ENCODE data around the gene MRPL58.
"Not testable (repeated sequence)": the region's sequence is repeated elsewhere in the genome, so short reads cannot be mapped to it uniquely, and the experiment has no call there.

Gene MRPL58

DNA sequence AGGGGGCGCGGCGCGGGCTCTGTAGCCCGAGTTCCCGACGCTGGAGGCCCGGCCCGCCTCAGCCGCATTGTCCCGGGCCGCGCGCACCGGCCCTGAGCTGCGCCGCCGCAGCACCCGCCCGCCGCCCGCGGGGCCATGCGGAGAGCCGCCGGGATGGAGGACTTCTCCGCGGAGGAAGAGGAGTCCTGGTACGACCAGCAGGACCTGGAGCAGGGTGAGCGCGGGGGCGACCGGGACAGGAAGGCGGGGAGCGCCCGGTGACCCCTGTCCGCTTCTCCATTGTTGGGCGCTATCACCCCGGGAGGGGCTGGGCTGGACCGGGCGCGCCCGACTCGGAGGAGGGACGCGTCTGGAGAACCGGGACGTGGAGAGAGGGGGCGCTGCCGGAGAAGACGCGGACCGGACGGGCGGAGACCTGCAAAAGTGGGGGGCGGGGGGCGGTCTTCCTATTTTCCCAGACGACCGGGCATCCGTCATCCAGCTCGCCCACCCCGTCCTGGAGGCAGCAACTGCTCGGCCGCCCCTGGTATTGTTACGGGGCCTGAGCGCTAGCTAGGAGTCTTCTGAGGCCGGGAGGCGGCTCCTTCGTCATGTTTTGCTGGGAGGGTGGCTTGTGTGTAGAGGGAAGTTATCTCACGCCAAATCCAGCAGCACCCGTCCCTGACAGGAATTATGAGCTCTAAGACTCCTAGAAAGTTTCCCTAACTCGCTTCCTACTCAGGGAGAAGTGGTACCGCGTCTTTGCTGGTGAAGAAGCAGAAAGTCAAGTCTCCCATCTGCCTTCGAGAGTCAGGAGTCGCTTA lies 24.4 kb upstream of the MRPL58 start:
- peak; percentile 31 to 47 for DNase-seq

DNA sequence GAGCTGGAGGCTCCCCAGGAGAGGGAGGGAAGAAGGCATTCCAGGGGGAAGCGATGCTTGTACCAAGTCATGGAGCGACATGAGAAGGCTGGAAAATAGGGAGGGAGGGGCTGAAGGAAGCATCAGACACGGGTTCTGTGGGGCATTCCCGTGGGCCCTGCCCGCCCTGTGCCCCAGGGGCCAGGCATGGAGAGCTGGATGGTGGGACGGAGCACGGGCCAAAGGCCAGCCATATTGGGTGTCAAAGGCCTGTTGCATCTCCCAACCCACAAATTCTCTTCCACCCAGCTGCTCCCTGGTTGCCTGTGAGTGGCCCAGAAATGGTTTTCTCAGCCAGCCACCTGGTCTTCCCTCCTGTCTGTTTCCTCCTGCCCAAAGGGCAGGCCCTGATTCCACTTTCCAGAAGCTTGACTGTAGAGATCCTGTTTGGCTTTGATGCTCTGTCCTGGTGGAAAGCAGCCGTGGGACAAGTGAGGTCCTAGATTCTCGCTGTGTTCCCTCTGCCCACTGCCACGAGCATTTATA lies 21.8 kb upstream of the MRPL58 start:
- DNase-seq: no peak

DNA sequence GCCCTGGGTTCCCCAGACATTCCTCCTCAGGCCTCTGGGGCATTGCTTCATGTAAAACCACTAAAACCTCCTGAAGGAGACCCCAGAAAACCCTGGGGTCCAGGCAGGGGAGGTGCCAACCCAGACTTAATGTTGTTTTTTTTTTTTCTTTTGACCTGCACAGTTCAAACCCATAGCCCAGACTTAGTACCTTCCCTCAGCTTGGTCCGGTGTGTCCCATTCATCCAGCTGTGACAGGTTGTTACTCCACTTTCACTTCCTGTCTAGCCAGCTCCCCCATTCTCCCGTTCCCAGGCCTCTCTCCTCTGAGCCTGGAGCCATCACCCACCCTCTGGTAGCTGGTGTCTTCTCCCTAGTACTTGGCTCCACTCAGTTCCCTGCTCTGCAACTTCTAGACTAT lies 20.2 kb upstream of the MRPL58 start:
- DNase-seq: no peak

DNA sequence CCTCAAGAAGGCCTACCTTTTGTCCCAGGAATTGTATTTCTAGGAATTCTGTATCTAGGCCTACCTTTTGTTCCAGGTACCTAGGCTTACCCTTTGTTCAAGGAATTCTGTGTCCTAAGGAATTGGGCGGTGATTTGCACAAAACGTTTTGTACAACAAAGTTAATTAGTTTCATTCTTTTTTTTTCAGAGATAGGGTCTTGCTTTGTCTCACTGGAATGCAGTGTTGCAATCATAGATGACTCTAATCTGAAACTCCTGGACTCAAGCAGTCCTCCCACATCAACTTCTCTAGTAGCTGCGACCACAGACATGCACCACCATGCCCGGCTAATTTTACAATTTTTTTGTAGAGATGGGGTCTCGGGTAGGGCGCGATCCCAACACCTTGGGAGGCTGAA lies 18.0 kb upstream of the MRPL58 start:
- DNase-seq: no peak

DNA sequence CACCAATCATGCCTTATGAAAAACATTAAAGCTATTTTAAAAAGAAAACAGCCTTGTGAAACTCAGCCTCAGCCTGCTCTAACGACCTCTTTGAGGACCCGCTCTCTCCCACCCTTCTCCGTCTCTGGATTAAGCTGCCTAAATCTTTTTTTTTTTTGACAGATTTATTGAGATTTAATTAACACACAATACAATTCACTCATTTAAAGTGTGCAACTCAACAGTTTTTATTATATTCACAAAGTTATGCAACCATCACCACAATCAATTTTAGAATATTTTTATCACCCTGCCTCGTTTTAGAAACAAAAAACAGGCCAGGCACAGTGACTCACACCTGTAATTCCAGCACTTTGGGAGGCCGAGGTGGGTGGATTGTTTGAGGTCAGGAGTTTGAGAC lies 16.6 kb upstream of the MRPL58 start:
- no peak for DNase-seq

DNA sequence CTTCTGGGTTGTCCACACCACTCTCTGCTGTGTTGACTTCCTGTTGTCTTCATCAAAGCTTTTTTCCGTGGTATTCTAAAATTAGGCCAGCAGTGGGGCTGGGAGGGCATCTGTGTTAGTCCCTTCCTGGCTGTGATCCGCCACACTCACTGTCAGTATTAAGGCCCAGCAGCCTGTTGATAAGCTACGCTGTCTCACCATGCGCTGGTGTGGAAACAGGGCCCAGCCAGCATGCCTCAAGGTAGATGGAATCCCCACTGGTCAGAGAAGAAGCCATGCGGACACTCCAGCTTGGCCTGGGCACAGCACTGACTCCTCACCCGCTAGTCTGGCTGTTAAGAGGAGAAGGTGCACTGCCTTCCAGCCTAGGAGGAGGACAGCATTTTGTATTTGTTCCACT lies 13.7 kb upstream of the MRPL58 start:
- DNase-seq: no peak

DNA sequence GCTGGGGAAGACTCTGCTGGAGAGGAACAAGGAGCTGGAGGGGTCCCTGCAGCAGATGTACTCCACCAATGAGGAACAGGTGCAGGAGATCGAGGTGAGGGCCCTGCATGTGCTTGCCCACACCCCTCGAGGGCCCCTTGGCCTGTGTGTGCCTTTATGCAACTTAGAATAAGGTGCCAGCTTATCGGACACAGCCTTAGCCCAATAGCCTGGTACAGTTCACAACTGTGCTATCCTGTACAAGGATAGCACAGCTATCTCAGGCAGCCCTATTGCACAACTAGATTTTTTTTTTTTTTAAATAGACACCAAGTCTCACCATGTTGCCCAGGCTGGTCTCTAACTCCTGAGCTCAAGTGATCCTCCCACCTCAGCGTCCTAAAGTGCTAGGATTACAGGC lies 12.9 kb upstream of the MRPL58 start:
- no peak for DNase-seq

DNA sequence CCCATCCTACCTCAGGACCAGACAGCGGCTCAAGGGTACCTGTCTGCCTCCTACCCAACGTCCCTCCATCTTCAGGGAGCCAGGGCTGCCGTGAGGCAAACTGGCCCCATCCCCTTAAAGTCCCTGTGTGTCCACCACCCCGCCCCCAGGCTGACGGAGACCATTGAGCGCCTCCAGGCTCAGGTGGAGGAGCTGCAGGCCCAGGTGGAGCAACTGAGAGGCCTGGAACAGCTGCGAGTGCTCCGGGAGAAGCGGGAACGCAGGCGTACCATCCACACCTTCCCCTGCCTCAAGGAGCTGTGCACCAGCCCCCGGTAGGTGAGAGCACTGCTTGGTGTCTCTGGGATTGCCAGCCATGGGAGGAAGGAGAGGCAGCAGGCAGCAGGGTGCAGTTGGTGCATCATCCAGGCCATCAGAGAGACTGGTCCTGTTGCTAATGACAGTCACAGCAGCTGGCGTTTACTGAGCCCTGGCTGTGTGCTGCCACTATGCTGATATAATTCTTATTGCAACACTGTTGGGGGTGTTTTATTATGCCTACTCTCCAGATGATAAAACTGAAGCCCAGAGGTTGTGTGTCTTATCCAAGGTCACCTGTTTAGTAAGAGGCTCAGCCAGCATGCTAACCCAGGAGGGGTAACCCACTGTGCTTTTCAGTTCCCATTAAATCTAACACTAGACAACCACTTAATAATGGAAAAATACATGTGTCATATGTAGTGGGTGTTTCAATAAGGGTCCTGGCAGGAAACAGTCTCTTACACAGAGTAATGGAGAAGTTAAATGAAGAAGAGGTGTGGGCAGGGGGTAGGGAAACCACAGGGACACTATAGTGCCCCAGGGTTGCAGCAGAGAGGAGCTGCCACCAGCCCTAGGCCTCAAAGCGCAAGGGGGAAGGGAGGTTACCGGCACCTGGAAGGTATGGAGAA lies 10.3 kb upstream of the MRPL58 start:
- DNase-seq: peak in 1 of 2 experiments; percentile 47

DNA sequence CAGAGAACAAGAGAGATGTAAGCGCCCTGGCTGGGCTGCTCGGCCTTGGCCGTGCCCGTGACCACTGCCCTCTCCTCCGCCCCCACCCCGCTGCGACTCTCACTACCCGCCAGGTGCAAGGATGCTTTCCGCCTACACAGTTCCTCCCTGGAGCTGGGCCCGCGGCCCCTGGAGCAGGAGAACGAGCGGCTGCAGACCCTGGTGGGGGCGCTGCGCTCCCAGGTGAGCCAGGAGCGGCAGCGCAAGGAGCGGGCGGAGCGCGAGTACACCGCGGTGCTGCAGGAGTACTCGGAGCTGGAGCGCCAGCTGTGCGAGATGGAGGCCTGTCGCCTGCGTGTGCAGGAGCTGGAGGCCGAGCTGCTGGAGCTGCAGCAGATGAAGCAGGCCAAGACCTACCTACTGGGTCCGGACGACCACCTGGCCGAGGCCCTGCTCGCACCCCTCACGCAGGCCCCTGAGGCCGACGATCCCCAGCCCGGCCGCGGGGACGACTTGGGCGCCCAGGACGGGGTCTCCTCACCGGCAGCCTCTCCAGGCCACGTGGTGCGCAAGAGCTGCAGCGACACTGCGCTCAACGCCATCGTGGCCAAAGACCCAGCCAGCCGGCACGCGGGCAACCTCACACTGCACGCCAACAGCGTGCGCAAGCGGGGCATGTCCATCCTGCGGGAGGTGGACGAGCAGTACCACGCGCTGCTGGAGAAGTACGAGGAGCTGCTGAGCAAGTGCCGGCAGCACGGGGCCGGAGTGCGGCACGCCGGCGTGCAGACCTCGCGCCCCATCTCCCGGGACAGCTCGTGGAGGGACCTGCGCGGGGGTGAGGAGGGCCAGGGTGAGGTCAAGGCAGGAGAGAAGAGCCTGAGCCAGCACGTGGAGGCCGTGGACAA lies 9.2 kb upstream of the MRPL58 start:
- no peak for DNase-seq

DNA sequence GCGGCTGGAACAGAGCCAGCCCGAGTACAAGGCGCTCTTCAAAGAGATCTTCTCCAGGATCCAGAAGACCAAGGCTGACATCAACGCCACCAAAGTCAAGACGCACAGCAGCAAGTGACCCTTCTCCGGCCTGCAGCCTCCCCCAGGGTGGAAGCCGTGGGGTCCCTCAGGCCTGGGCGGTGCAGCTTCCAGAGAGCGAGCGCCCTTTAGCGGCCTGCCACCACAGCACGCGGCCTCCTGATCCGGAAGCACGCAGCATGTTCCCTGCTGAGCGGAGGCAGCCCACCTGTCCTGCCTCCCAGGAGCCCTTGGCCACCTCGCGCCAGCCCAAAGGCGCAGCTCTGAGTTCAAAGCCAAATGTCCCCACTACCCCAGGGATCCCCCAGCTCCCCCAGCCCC lies 8.5 kb upstream of the MRPL58 start:
- no peak for DNase-seq

DNA sequence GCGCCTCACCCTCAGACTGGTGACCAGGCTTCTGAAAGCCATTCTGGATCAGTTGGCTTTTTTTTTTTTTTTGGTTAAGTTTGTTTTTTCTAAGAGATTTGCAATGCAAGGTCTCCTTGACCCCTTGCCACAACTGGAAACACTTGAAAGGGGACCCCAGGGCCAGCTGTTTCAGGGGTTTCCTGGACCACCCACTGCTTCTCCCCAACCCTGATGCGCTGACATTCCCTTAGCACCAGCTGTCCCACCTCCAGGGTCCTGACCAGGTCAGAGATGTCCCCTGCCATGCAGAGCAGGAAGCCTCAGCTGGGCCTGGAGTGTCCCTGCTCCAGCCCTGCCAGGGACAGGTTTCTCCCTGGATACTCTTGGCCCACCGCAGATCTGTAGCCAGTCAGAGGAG lies 8.1 kb upstream of the MRPL58 start:
- no peak for DNase-seq

DNA sequence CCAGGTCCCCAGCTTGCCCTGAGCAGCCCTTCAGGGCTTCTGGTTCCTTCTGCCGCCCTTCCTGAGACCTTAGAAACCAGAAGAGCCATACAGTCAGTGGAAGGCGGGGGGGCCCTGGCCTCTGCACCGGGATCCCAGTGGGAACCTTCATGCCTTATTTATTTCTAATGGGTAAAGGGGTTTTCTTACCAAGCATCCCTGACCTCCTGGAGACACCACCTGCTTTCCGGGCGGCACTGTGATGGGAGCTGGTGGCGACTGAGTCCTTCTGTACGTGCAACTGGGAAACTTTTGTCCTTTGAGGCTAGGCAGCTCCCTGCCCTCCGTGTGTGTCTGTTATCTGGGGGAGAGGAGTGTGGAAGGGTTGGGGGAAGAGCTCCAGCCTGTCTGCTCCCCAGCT lies 7.2 kb upstream of the MRPL58 start:
- no peak for DNase-seq

DNA sequence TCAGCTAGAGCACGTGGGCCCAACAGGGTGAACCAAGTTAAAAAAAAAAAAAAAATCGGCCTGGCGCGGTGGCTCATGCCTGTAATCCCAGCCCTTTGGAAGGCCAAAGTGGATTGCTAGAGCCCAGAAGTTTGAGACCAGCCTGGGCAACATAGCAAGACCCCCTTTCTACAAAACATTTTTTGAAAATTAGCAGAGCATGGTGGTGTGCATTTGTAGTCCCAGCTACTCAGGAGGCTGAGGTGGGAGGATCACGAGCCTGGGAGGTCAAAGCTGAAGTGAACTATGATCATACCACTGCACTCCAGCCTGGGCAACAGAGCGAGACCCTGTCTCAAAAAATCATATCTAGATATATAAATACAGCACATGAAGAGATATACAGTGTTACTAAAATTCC lies 6.4 kb upstream of the MRPL58 start:
- DNase-seq: not testable (repeated sequence)

DNA sequence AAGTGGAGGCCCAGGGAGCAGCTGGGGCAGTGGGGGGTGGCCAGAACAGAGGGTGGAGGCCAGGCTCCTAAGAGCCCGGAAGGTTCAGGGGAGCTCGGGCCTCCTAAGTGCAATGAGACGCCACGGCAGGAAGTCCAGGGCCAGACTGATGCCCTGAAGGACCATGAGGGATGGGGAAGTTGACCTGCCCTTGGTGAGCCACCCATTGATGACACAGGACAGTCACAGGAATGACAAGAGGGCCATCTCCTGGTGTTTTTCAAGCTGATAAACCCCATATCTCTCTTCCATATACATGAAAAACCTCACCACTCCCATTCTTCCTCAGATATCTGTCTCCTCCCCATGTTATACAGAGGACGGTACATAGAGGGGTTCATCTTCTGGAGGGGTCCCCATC lies 5.8 kb upstream of the MRPL58 start:
- no peak for DNase-seq

DNA sequence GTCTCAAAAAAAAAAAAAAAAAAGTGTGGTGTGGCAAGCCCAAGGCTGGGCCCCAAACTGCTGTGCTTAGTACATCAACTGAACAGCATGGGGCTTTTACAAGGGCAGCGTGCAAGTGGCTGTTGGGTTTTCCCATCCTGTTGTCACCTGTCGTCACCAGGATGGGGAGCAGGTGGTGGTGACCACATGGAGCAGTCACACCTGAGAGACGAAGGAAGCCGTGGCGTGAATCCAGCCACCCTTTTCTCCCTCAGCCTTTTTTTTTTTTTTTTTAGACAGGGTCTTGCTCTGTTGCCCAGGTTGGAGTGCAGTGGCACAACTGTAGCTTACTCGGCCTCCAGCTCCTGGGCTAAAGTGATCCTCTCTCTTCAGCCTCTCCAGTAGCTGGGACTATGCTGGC lies 4.1 kb upstream of the MRPL58 start:
- DNase-seq: peak; percentile 24 to 68

DNA sequence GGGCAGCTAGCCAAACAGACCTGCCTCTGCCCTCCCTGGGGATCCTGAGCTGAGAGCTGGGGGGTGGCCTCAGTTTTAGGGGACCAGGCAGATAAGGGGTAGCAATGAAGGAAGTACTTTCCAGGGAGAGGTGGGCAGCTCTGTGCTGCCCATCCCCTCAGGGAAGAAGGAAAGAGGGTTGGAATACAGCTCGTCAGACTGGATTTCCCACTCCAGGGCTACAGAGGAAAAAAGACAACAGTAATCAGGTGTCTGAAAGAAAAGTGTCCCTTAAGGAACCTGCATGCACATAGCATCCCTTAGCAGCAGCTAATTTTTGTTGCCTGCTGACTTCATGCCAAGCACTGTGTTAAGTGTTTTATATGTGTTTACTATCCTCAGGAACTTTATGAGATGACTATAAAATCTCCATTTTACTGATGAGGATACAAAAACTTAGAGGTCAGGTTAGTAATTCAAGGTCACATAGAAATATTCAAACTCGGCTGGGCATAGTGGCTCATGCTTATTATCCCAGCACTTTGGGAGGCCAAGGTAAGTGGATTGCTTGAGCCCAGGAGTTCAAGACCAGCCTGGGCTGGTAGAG lies 3.2 kb upstream of the MRPL58 start:
- no peak for DNase-seq

DNA sequence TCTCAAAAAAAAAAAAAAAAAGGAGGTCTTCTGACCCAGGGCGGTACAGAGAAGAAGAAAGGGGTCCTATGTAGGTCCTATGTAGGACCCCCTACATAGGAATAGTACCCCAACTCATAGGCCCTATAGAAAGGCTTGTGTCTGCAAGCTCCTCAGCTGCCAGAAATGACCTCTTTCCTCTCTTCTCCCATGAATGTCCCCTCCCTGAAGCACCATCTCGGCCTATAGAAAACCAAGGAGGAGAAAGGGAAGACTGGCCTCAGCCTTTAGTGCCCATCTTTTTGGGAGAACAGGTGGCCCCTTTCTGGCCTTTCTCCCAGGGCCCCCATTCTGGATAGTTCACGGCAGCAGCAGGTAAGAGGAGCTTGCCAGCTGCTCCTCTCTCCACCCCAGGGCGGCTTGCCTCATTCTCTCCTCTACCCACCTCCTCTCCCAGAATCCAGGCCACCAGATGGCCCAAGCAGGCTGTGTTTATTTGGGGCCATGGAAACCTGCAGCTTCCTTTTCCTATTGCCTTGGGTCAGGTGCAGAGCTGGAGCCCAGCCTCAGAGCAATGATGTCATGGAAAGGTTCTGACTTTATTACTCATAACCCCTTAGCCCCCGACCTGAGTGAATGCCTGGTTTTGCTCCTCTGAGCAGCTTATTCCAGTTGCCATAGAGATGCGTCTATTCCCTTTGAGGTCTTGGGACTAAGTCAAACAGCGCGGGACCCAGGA lies 1.6 kb upstream of the MRPL58 start:
- peak; percentile 91 to 95 for DNase-seq

DNA sequence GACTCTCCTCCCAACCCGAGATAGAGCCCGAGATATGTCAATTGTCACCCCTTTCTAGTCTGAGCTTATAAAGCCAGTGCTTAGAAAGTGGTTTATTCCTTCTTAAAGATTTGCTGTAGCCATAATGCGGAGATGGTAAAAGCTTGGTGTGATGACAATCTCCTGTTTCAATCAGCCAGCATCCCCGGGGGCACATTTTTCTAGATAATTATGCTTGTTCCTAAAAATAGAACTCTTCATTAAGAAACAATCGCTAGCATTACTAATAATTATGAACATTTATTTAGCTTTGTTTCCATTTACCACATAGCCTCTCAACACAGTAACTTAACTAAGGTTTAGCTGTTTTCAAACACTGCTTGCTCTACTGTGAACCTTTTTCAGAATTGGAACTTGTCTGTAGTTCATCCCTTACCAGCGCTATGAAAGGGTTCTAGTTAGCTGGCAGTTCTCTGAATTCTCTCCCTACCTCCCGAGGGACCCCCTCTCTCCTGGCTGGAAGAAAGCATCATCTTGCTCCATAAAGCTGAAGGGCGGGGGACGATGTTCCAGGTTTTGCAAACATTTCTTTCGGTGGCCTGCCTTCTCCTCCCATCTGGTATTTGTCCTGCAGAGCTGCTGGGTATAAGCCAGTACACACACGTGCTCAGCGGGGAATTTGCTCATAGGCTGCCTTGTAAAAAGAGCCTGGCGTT lies 922 bp upstream of the MRPL58 start:
- peak; percentile 79 to 89 for DNase-seq

DNA sequence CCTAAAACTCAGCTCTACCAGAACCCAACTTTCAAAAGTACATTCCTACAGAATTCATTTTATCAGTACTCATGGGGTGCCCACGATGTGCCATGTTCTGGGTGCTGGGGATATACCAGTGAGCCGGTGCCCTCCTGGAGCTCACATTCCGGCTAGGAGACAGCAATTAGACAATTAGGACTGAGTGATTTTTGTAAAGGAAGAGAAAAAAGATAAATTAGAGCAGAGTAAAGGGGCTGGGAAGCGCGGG lies 449 bp upstream of the MRPL58 start:
- no peak for DNase-seq

DNA sequence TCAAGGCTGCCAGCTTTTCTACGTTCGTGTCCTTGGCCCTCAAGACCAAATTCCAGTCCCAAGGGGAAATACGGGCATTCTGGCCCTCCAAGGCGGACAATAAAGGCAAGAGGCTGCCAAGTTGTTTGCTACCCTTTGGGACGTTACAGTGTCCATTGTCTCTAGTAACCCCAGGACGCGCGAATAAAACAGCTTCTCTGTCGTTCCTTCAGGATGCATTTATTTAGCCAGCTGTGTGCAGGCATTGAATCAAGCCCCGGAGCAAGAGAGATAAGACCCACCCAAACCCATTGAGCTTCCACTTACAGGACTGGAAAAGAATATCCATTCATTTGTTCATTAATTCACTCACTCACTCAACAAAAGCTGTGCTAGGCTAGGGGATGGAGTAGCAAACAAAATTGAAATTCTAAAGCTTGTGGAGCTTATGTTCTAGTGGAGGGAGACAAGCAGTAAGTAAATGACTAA lies 656 bp downstream of the MRPL58 start:
- DNase-seq: no peak

DNA sequence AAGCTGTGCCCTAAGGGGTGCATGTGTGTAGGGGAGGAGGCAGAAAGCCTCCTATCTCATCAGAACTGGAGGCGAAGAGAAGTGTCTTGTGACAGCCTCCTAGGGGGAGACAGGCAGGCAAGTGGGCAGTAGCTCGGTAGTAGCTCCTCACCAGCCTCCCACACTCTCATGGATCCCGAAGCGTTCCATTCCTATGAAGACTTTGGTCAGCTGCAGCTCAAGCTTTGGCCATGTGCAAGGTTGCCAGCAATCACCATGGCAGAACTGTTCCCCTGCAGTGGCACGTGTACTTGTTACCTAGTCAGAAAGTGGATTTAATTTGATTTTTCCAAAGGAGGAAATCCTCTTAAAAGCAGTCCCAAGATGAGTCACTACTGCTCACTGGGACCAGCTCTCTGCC lies 6.7 kb downstream of the MRPL58 start:
- DNase-seq: no peak

Data from NCI-H2081 (cell line).